KMS-11 (cell line): ENCODE measurements around the gene CRYBA2.

ENCODE experiments used
- H2AFZ ChIP-seq: fragments of 200-600 bp; sonication (generic); 2 replicates; pipeline ENCODE4 v1.6.1; 2016; ENCODE audit warnings: antibody characterized with exemption, mixed run types, low read depth
- H3K27ac ChIP-seq: fragments of 200-600 bp; sonication (generic); 2 replicates; pipeline ENCODE4 v1.6.1; 2016; ENCODE audit warnings: mild to moderate bottlenecking, mixed run types
- H3K27me3 ChIP-seq: fragments of 200-600 bp; sonication (generic); 2 replicates; pipeline ENCODE4 v1.6.1; 2017; ENCODE audit warnings: mild to moderate bottlenecking, low read depth, mixed run types, moderate library complexity; ENCODE audit not compliant: insufficient read depth
- H3K36me3 ChIP-seq: fragments of 200-600 bp; sonication (generic); 2 replicates; pipeline ENCODE4 v1.6.1; 2017; ENCODE audit warnings: mild to moderate bottlenecking, mixed run types; ENCODE audit not compliant: insufficient read depth
- H3K4me1 ChIP-seq: fragments of 200-600 bp; sonication (generic); 2 replicates; pipeline ENCODE4 v1.6.1; 2016; ENCODE audit warnings: mild to moderate bottlenecking, low read depth, mixed run types; ENCODE audit not compliant: poor library complexity, severe bottlenecking
- H3K4me2 ChIP-seq: fragments of 200-600 bp; sonication (generic); 2 replicates; pipeline ENCODE4 v1.7.0; 2016; ENCODE audit warnings: mild to moderate bottlenecking, mixed run types
- H3K4me3 ChIP-seq: fragments of 200-600 bp; sonication (generic); IDR thresholded peaks from 2 replicates; pipeline ENCODE4 v1.6.1; 2017; ENCODE audit warnings: low read depth, low read length, mixed read lengths; ENCODE audit not compliant: insufficient read depth
- H3K79me2 ChIP-seq: fragments of 200-600 bp; sonication (generic); 2 replicates; pipeline ENCODE4 v1.6.1; 2016; ENCODE audit warnings: low read depth, mixed run types; ENCODE audit not compliant: insufficient read depth
- H3K9ac ChIP-seq: fragments of 200-600 bp; sonication (generic); 2 replicates; pipeline ENCODE4 v1.6.1; 2016; ENCODE audit warnings: mild to moderate bottlenecking, mixed run types
- H4K20me1 ChIP-seq: fragments of 200-600 bp; sonication (generic); 2 replicates; pipeline ENCODE4 v1.6.1; 2016; ENCODE audit warnings: mild to moderate bottlenecking, mixed run types; ENCODE audit not compliant: insufficient read depth
- TF ChIP-seq, protein P1 (sequence below): fragments of 200-600 bp; sonication (generic); conservative IDR thresholded peaks from 2 replicates; pipeline ENCODE4 v1.6.1; 2017; ENCODE audit warnings: low read depth, mild to moderate bottlenecking, antibody characterized with exemption, low read length, moderate library complexity, mixed read lengths

CRYBA2 gene

DNA sequence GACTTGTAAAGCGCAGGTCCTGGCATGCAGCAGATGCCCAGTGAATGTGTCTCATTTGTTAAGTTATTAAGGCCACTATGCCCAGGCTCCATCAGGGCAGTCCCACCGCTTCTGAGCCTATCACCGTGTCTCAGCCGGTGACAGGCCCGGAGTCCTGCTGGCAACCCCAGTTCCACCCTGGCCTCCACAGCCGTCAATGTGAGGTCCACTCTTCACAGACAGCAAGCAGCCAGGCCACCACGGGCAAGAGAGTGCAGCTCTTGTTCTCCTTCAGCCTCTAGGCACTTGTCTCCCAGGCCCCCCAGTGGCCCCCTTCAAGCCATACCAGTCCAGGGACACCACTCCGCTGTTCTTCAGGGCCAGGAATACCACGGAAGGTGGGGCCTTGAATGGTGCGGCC, 25.5 kb upstream of the CRYBA2 start:
- Histone ChIP-seq H4K20me1 (no peaks in the 10 kb centered on the region), H3K79me2 (no peaks in the 10 kb centered on the region), H3K4me2 (no peak overlapping the region), H3K4me1 (no peaks in the 10 kb centered on the region), H3K9ac (no peak overlapping the region), H3K4me3 (no peak overlapping the region), H2AFZ (no peak overlapping the region), H3K36me3 (no peaks in the 10 kb centered on the region), H3K27me3 (peaks cover 30% of the 10 kb centered on the region; the same call in 1 of the 2 replicates), H3K27ac (no peak overlapping the region)
- TF ChIP-seq, protein P1, sequence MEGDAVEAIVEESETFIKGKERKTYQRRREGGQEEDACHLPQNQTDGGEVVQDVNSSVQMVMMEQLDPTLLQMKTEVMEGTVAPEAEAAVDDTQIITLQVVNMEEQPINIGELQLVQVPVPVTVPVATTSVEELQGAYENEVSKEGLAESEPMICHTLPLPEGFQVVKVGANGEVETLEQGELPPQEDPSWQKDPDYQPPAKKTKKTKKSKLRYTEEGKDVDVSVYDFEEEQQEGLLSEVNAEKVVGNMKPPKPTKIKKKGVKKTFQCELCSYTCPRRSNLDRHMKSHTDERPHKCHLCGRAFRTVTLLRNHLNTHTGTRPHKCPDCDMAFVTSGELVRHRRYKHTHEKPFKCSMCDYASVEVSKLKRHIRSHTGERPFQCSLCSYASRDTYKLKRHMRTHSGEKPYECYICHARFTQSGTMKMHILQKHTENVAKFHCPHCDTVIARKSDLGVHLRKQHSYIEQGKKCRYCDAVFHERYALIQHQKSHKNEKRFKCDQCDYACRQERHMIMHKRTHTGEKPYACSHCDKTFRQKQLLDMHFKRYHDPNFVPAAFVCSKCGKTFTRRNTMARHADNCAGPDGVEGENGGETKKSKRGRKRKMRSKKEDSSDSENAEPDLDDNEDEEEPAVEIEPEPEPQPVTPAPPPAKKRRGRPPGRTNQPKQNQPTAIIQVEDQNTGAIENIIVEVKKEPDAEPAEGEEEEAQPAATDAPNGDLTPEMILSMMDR = no peak

- no peaks in the 10 kb centered on the region for H3K4me1 ChIP-seq
- H3K9ac ChIP-seq = no peak overlapping the region
- H3K4me3 ChIP-seq = no peak overlapping the region
- TF ChIP-seq, protein P1 = no peak
- no peak overlapping the region for H3K4me2 ChIP-seq
- H4K20me1 ChIP-seq = no peaks in the 10 kb centered on the region
- no peak overlapping the region for H3K27ac ChIP-seq
- H3K27me3 ChIP-seq = peaks cover 29% of the 10 kb centered on the region; the same call in 1 of the 2 replicates
- no peaks in the 10 kb centered on the region for H3K79me2 ChIP-seq
- no peak overlapping the region for H2AFZ ChIP-seq
- H3K36me3 ChIP-seq = no peaks in the 10 kb centered on the region
Measured at GRCh38 chr2:219018286-219018685, 25.1 kb upstream of the CRYBA2 start.

DNA sequence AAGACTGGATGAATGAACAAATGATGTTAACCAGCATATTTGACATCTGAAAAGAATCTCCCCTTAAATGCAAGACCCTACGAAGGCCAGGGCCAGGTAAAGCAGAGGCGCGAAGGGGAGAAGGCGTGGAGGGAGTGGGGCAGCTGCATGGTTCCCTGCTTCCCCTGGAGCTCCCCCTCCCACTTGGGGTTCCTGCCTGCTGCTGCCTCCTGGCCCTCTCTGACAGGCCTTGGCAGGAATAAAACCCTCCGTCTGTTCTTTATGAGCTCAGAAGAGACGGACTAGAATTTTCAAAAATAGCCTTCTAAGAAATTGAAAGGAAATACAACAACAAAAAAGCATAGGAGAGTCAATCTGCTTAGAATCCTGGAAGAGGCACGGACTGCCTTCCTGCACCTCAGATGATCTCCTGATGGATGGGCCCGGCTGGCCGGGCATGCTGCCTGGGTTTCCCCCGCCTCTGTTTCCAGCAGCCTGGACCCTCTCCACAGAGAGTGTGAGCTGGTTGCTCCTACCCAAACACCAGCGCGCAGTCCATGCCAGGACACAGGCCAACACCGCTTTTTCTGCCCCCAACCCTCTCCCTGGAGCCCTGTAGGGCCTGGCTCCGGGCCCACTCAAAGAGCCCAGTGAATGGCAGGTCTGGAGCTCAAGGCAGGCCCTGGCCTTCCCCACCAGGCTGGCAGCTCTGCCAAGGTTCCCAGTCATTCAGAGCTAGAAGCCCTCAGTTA, 24.1 kb upstream of the CRYBA2 start:
- Histone ChIP-seq H2AFZ (no peak overlapping the region), H3K9ac (no peak overlapping the region), H3K27me3 (peaks cover 29% of the 10 kb centered on the region; the same call in 1 of the 2 replicates), H3K4me2 (no peak overlapping the region), H3K27ac (no peak overlapping the region), H3K4me1 (no peaks in the 10 kb centered on the region), H3K36me3 (no peaks in the 10 kb centered on the region), H3K4me3 (no peak overlapping the region), H3K79me2 (no peaks in the 10 kb centered on the region), H4K20me1 (no peaks in the 10 kb centered on the region)
- TF ChIP-seq, protein P1 = no peak

GRCh38 chr2:219016721-219017120, 23.5 kb upstream of the CRYBA2 start:
- Histone ChIP-seq H4K20me1 (no peaks in the 10 kb centered on the region), H3K4me2 (no peak overlapping the region), H2AFZ (no peak overlapping the region), H3K36me3 (no peaks in the 10 kb centered on the region), H3K9ac (no peak overlapping the region), H3K79me2 (no peaks in the 10 kb centered on the region), H3K4me3 (no peak overlapping the region), H3K4me1 (no peaks in the 10 kb centered on the region), H3K27ac (no peak overlapping the region), H3K27me3 (peaks cover 29% of the 10 kb centered on the region; the same call in 1 of the 2 replicates)
- TF ChIP-seq, protein P1 = no peak
